ENCODE results near the gene ERBB4.
A peak's percentile ranks its signal among the peaks of the same experiment; 100 is the strongest.

The ERBB4 gene

GRCh38 chr2:211423018-211423417, 1115.6 kb downstream of the ERBB4 start:
- TF ChIP-seq CSDC2 (CRISPR knock-in tag; IDR thresholded peaks at IDR 0.05): no peak
- TF ChIP-seq GLIS3 (CRISPR knock-in tag; IDR thresholded peaks at IDR 0.05): no peak
- no peak for TF ChIP-seq ZFP30 (CRISPR knock-in tag; IDR thresholded peaks at IDR 0.05)
- TF ChIP-seq ARNTL (CRISPR knock-in tag; IDR thresholded peaks at IDR 0.05; ENCODE audit: borderline replicate concordance, low read depth): no peak
- no peak for TF ChIP-seq RARB (CRISPR knock-in tag; IDR thresholded peaks at IDR 0.05)
- no peak for TF ChIP-seq TCF4 (CRISPR knock-in tag; IDR thresholded peaks at IDR 0.05; ENCODE audit: borderline replicate concordance)
- no peak for TF ChIP-seq CREB5 (CRISPR knock-in tag; IDR thresholded peaks at IDR 0.05; ENCODE audit: low read depth)
- no peak for TF ChIP-seq ZNF565 (CRISPR knock-in tag; conservative IDR thresholded peaks at IDR 0.05; ENCODE audit: low read depth)
- no peak for TF ChIP-seq ESRRG (CRISPR knock-in tag; IDR thresholded peaks at IDR 0.05)
- no peak for TF ChIP-seq ZNF70 (CRISPR knock-in tag; IDR thresholded peaks at IDR 0.05)
- TF ChIP-seq ZNF8 (CRISPR knock-in tag; IDR thresholded peaks at IDR 0.05): no peak
- TF ChIP-seq ISL1 (CRISPR knock-in tag; IDR thresholded peaks at IDR 0.05): no peak
- no peak for TF ChIP-seq BACH2 (CRISPR knock-in tag; IDR thresholded peaks at IDR 0.05; ENCODE audit: borderline replicate concordance)
- ATAC-seq: no peak

GRCh38 chr2:211417544-211417943, 1121.1 kb downstream of the ERBB4 start:
- no peak for ATAC-seq
- TF ChIP-seq CSDC2 (CRISPR knock-in tag; IDR thresholded peaks at IDR 0.05) (no peak), GLIS3 (CRISPR knock-in tag; IDR thresholded peaks at IDR 0.05) (no peak), ESRRG (CRISPR knock-in tag; IDR thresholded peaks at IDR 0.05) (no peak), RARB (CRISPR knock-in tag; IDR thresholded peaks at IDR 0.05) (no peak), OSR1 (CRISPR knock-in tag; IDR thresholded peaks at IDR 0.05) (no peak), BACH2 (CRISPR knock-in tag; IDR thresholded peaks at IDR 0.05; ENCODE audit: borderline replicate concordance) (no peak), ARNTL (CRISPR knock-in tag; IDR thresholded peaks at IDR 0.05; ENCODE audit: borderline replicate concordance, low read depth) (no peak), ZNF565 (CRISPR knock-in tag; conservative IDR thresholded peaks at IDR 0.05; ENCODE audit: low read depth) (no peak)

- ATAC-seq: no peak
- peak; percentile 19; the same call in 1 of the 2 replicates for TF ChIP-seq TCF4 (CRISPR knock-in tag; IDR thresholded peaks at IDR 0.05; ENCODE audit: borderline replicate concordance)
- no peak for TF ChIP-seq ZNF70 (CRISPR knock-in tag; IDR thresholded peaks at IDR 0.05)
These were observed 1122.2 kb downstream of the ERBB4 start for GRCh38 chr2:211416373-211416772.

- ATAC-seq: no peak
- TF ChIP-seq ESRRG (CRISPR knock-in tag; IDR thresholded peaks at IDR 0.05): no peak
- no peak for TF ChIP-seq RARB (CRISPR knock-in tag; IDR thresholded peaks at IDR 0.05)
- no peak for TF ChIP-seq ISL1 (CRISPR knock-in tag; IDR thresholded peaks at IDR 0.05)
- TF ChIP-seq CREB5 (CRISPR knock-in tag; IDR thresholded peaks at IDR 0.05; ENCODE audit: low read depth): no peak
- no peak for TF ChIP-seq CSRNP3 (CRISPR knock-in tag; IDR thresholded peaks at IDR 0.05)
- no peak for TF ChIP-seq TCF4 (CRISPR knock-in tag; IDR thresholded peaks at IDR 0.05; ENCODE audit: borderline replicate concordance)
- TF ChIP-seq ZNF70 (CRISPR knock-in tag; IDR thresholded peaks at IDR 0.05): no peak
- no peak for TF ChIP-seq ARNTL (CRISPR knock-in tag; IDR thresholded peaks at IDR 0.05; ENCODE audit: borderline replicate concordance, low read depth)
- no peak for TF ChIP-seq PPARA (CRISPR knock-in tag; IDR thresholded peaks at IDR 0.05; ENCODE audit: borderline replicate concordance)
- TF ChIP-seq SNAI2 (CRISPR knock-in tag; IDR thresholded peaks at IDR 0.05): no peak
- no peak for TF ChIP-seq ZC3H10 (CRISPR knock-in tag; IDR thresholded peaks at IDR 0.05)
These were observed 1124.9 kb downstream of the ERBB4 start for GRCh38 chr2:211413746-211414145.

DNA sequence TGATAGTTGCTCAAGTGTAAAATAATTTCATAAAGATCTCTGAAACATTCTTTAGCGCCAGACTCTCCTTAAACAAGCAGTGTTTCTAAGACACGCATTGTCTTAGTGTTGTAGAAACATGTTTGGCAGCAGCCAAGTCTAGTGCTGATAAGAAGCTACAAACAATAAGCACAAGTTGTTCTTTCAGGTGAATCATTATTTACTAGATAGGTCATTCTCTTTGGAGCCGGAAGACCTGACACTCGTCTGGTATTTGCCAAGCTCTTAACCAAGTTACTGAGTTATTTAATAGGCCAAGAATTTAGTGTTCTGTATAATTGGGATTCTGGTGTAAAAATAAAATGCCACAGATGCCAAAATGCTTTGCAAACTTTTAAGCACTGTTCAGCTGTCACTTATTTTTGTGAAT, 1130.1 kb downstream of the ERBB4 start:
- TF ChIP-seq ZC3H10 (CRISPR knock-in tag; IDR thresholded peaks at IDR 0.05) (0 out of 2 replicates have a peak, but pooled peaks have one; percentile 18), CREB5 (CRISPR knock-in tag; IDR thresholded peaks at IDR 0.05; ENCODE audit: low read depth) (peak; percentile 93), ISL1 (CRISPR knock-in tag; IDR thresholded peaks at IDR 0.05) (peak; percentile 94), ZNF565 (CRISPR knock-in tag; conservative IDR thresholded peaks at IDR 0.05; ENCODE audit: low read depth) (no peak), SNAI2 (CRISPR knock-in tag; IDR thresholded peaks at IDR 0.05) (no peak)
- TF ChIP-seq, protein P1, sequence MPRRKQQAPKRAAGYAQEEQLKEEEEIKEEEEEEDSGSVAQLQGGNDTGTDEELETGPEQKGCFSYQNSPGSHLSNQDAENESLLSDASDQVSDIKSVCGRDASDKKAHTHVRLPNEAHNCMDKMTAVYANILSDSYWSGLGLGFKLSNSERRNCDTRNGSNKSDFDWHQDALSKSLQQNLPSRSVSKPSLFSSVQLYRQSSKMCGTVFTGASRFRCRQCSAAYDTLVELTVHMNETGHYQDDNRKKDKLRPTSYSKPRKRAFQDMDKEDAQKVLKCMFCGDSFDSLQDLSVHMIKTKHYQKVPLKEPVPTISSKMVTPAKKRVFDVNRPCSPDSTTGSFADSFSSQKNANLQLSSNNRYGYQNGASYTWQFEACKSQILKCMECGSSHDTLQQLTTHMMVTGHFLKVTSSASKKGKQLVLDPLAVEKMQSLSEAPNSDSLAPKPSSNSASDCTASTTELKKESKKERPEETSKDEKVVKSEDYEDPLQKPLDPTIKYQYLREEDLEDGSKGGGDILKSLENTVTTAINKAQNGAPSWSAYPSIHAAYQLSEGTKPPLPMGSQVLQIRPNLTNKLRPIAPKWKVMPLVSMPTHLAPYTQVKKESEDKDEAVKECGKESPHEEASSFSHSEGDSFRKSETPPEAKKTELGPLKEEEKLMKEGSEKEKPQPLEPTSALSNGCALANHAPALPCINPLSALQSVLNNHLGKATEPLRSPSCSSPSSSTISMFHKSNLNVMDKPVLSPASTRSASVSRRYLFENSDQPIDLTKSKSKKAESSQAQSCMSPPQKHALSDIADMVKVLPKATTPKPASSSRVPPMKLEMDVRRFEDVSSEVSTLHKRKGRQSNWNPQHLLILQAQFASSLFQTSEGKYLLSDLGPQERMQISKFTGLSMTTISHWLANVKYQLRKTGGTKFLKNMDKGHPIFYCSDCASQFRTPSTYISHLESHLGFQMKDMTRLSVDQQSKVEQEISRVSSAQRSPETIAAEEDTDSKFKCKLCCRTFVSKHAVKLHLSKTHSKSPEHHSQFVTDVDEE (CRISPR knock-in tag; IDR thresholded peaks at IDR 0.05): no peak
- ATAC-seq: no peak

Measured in SK-N-SH treated with all-trans-retinoic acid at 6 μM for 48 hours (cell line).